HUDEP-2 (cell line): ENCODE measurements around the gene NDUFA9.
A peak's percentile ranks its signal among the peaks of the same experiment; 100 is the strongest.

Source experiments
- DNase-seq, 76 experiments: peaks; one replicate each; lab custom pipeline; 2025; ENCODE audit not compliant: unreplicated experiment in 76 of 76; lab: John Stamatoyannopoulos, UW

NDUFA9 gene

GRCh38 chr12:4648501-4649357 lies at the start of gene NDUFA9, which contains the start of gene AKAP3:
NDUFA9 (plus strand) TSS chr12:4649114; CDS start chr12:4649127, 13 bp downstream.
AKAP3 (minus strand) TSS chr12:4649051; CDS start chr12:4638196, 10,855 bp downstream.
- peak in 75 of 76 experiments; percentile 4 to 83 (median 67) for DNase-seq

GRCh38 chr12:4603421-4603820 lies 45.5 kb upstream of the NDUFA9 start:
- DNase-seq = no peak

- no peak for DNase-seq
Observed at GRCh38 chr12:4603946-4604345, 45.0 kb upstream of the NDUFA9 start.

GRCh38 chr12:4604684-4605193 lies 44.2 kb upstream of the NDUFA9 start:
- DNase-seq = peak in 74 of 76 experiments; percentile 18 to 86 (median 66)

GRCh38 chr12:4607056-4607455 lies 41.9 kb upstream of the NDUFA9 start:
- no peak for DNase-seq

GRCh38 chr12:4609071-4609470 lies 39.8 kb upstream of the NDUFA9 start:
- no peak for DNase-seq

GRCh38 chr12:4610481-4610880 lies 38.4 kb upstream of the NDUFA9 start:
- no peak for DNase-seq

- no peak for DNase-seq
Observed at GRCh38 chr12:4615667-4616066, 33.2 kb upstream of the NDUFA9 start.

GRCh38 chr12:4621511-4621910 lies 27.4 kb upstream of the NDUFA9 start:
- no peak for DNase-seq

GRCh38 chr12:4626543-4626942 lies 22.4 kb upstream of the NDUFA9 start:
- no peak for DNase-seq

- no peak for DNase-seq
Observed at GRCh38 chr12:4628406-4628805, 20.5 kb upstream of the NDUFA9 start.

GRCh38 chr12:4630262-4630661 lies 18.7 kb upstream of the NDUFA9 start:
- DNase-seq = no peak

- DNase-seq = no peak
Observed at GRCh38 chr12:4643747-4644146, 5.2 kb upstream of the NDUFA9 start.

- DNase-seq = no peak
Observed at GRCh38 chr12:4645023-4645422, 3.9 kb upstream of the NDUFA9 start.

- no peak for DNase-seq
Observed at GRCh38 chr12:4648104-4648500, 812 bp upstream of the NDUFA9 start.

GRCh38 chr12:4649358-4649661 lies 396 bp downstream of the NDUFA9 start:
- DNase-seq = no peak

- no peak for DNase-seq
Observed at GRCh38 chr12:4653257-4653656, 4.3 kb downstream of the NDUFA9 start.

GRCh38 chr12:4653691-4654090 lies 4.8 kb downstream of the NDUFA9 start:
- DNase-seq = no peak

GRCh38 chr12:4663971-4664505 lies 15.1 kb downstream of the NDUFA9 start:
- DNase-seq = peak in 8 of 76 experiments; percentile 3 to 36 (median 14)

GRCh38 chr12:4665236-4665635 lies 16.3 kb downstream of the NDUFA9 start:
- DNase-seq = no peak

- DNase-seq = no peak
Observed at GRCh38 chr12:4679711-4680110, 30.8 kb downstream of the NDUFA9 start.

GRCh38 chr12:4681732-4682131 lies 32.8 kb downstream of the NDUFA9 start:
- no peak for DNase-seq
